DND-41 (cell line): ENCODE results near the gene JAM2.

ENCODE experiments used
- EZH2 ChIP-seq: IDR thresholded peaks from 3 replicates; pipeline ENCODE4 v1.6.1; 2012; ENCODE audit warnings: borderline replicate concordance, low read depth, mild to moderate bottlenecking, moderate library complexity, low read length, inconsistent platforms; ENCODE audit not compliant: severe bottlenecking
- TF ChIP-seq, protein P1 (sequence below): IDR thresholded peaks from 2 replicates; pipeline ENCODE4 v1.5.1; 2012; ENCODE audit warnings: borderline replicate concordance, low read length, moderate library complexity, mild to moderate bottlenecking; ENCODE audit not compliant: poor library complexity, severe bottlenecking; ENCODE audit errors: extremely low read depth

DNA sequence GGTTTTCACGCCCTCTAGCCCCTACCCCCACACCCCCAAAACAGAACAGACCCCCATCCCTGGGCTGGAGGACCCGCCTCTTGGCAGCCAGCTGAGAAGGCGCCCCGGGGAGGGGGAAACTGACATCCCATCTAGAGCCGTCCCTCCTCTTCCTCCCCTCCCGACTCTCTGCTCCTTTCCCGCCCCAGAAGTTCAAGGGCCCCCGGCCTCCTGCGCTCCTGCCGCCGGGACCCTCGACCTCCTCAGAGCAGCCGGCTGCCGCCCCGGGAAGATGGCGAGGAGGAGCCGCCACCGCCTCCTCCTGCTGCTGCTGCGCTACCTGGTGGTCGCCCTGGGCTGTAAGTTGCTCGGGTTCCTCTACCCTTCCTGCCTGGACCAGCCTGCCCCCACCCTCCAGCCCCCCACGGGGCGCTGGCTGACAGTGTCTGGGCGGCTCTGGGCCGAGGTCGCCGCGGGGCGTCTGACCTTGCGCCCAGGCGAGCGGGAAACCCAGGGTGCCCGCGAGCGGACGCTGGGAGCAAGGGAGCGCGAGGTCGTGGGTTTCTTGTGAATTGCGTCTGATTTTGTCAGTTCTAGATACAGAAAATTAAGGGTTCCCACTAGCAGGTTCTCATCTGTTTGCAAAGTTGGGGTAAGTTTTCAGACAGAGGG lies 618 bp downstream of the JAM2 start:
- TF ChIP-seq, protein P1, sequence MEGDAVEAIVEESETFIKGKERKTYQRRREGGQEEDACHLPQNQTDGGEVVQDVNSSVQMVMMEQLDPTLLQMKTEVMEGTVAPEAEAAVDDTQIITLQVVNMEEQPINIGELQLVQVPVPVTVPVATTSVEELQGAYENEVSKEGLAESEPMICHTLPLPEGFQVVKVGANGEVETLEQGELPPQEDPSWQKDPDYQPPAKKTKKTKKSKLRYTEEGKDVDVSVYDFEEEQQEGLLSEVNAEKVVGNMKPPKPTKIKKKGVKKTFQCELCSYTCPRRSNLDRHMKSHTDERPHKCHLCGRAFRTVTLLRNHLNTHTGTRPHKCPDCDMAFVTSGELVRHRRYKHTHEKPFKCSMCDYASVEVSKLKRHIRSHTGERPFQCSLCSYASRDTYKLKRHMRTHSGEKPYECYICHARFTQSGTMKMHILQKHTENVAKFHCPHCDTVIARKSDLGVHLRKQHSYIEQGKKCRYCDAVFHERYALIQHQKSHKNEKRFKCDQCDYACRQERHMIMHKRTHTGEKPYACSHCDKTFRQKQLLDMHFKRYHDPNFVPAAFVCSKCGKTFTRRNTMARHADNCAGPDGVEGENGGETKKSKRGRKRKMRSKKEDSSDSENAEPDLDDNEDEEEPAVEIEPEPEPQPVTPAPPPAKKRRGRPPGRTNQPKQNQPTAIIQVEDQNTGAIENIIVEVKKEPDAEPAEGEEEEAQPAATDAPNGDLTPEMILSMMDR, result no peak
- TF ChIP-seq EZH2, result no peak
